ENCODE measurements around the gene CNKSR3.

Gene CNKSR3

DNA sequence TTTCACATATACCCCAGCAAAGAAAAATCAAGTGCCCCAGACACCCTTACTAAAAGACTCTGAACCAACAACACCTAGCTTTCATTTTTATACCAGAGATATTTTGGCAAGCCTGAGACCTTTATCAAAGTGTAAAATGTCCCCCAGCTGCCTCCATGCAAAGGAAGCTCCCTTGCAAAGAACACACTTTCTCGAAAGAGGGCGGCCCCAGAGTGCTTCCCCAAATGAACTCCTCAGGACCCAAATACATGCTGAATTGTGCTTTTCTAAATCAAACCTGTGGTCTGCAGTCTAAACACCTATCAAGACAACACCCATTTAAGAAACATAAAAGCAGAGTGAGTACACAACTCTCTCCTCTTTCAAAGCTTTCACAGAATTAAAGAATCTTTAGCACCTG, 154.4 kb downstream of the CNKSR3 start:
- DNase-seq (ENCODE audit: insufficient read length, low spot score) (no peak), FAIRE-seq (no peak)
- TF ChIP-seq, protein P1, sequence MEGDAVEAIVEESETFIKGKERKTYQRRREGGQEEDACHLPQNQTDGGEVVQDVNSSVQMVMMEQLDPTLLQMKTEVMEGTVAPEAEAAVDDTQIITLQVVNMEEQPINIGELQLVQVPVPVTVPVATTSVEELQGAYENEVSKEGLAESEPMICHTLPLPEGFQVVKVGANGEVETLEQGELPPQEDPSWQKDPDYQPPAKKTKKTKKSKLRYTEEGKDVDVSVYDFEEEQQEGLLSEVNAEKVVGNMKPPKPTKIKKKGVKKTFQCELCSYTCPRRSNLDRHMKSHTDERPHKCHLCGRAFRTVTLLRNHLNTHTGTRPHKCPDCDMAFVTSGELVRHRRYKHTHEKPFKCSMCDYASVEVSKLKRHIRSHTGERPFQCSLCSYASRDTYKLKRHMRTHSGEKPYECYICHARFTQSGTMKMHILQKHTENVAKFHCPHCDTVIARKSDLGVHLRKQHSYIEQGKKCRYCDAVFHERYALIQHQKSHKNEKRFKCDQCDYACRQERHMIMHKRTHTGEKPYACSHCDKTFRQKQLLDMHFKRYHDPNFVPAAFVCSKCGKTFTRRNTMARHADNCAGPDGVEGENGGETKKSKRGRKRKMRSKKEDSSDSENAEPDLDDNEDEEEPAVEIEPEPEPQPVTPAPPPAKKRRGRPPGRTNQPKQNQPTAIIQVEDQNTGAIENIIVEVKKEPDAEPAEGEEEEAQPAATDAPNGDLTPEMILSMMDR (IDR thresholded peaks at IDR 0.05; ENCODE audit: insufficient read depth, missing control alignments), result no peak

GRCh38 chr6:154354265-154354777, 156.2 kb downstream of the CNKSR3 start:
- DNase-seq (ENCODE audit: insufficient read length, low spot score) (no peak), FAIRE-seq (no peak)
- TF ChIP-seq, protein P1 (IDR thresholded peaks at IDR 0.05; ENCODE audit: insufficient read depth, missing control alignments), result no peak

GRCh38 chr6:154353626-154354025, 156.9 kb downstream of the CNKSR3 start:
- DNase-seq (ENCODE audit: insufficient read length, low spot score) (no peak), FAIRE-seq (no peak)
- TF ChIP-seq, protein P1 (IDR thresholded peaks at IDR 0.05; ENCODE audit: insufficient read depth, missing control alignments), result no peak

- TF ChIP-seq, protein P1 (IDR thresholded peaks at IDR 0.05; ENCODE audit: insufficient read depth, missing control alignments), result no peak
- FAIRE-seq (no peak), DNase-seq (ENCODE audit: insufficient read length, low spot score) (no peak)
Measured at GRCh38 chr6:154352898-154353585, 157.4 kb downstream of the CNKSR3 start.

DNA sequence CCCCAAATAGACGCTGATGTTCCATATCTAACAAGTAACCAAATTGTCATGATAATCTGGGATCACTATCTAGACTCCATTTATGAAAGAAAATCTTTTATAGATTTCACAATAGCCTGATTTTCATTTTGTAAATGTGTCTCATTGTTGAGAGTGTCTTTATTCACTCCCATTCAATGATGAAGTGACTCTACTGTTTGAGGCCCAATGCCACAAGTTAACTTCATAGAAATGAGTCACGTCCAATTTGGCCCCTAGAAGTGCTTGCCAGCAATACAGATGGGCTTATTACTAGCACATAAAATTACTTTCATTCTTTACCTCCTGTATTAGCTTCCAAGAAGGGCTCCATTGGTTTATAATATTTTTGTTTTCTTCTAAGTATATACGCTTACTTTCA, 160.2 kb downstream of the CNKSR3 start:
- FAIRE-seq (no peak), DNase-seq (ENCODE audit: insufficient read length, low spot score) (no peak)
- TF ChIP-seq, protein P1 (IDR thresholded peaks at IDR 0.05; ENCODE audit: insufficient read depth, missing control alignments), result no peak

DNA sequence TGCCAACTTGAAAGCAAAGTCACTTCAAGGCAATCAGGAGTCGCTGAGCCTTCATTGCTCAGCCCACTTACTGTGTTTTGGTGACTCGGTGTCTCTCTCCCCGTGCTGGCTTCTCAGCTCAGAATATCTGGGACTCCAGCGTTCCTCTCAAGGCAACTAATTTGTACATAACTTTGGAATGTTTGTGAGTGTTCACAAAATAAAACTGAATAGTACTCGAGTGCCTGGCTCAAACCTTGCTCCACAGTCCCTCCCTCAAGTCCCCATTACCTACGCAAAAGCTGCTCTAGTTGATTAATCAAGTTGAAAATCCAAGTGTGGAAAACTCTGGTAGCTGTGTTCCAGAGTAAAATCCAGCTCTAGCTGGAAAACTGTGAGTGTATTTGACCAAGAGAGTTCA, 162.5 kb downstream of the CNKSR3 start:
- FAIRE-seq (no peak), DNase-seq (ENCODE audit: insufficient read length, low spot score) (no peak)
- TF ChIP-seq, protein P1 (IDR thresholded peaks at IDR 0.05; ENCODE audit: insufficient read depth, missing control alignments), result no peak

- FAIRE-seq (no peak), DNase-seq (ENCODE audit: insufficient read length, low spot score) (no peak)
- TF ChIP-seq, protein P1 (IDR thresholded peaks at IDR 0.05; ENCODE audit: insufficient read depth, missing control alignments), result no peak
Measured at GRCh38 chr6:154345811-154346210, 164.7 kb downstream of the CNKSR3 start.

All from D721Med (cell line).